Measurements from ENCODE around the gene S100A13. TPM values are rescaled to one million over a fixed set of nuclear protein-coding genes. Genes with fewer than 3 reads are reported as not detected.

The S100A13 gene
- total RNA-seq, 2 experiments from 2014 or later, result 4.8 to 10.3 TPM

DNA sequence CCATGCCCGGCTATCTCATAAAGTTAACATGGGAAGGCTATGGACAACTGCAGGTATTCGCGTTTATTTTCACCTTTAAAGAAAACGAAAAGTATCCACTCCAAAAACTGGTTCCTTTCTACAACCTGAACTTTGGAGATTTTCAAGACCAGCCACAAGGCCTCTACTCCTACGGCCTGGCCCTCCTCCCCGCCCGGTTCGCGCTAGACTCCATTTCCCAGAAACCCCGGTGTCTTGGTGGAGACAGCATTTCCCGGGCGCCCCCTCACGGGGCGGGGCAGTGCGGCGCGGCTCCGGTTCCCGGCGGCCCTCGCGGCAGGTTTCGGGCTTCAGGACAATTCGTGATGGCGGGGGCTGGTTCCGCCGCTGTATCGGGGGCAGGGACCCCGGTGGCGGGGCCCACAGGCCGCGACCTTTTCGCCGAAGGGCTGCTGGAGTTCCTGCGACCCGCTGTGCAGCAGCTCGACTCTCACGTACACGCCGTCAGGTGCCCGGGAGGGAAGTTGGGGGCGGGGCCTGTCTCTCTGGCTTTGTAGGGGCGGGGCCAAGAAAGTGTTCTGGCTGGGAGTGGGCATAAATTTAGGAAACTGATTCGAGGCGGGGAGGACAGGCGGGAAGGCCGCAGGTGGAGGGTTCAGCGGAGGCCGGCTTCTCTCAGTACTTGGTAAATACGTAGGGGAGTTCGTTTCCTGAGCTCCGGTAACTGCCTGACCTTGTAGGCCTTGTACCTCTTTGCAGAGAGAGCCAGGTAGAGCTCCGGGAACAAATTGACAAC, 31.3 kb upstream of the S100A13 start, which contains the start of gene SNAPIN:
TSS of gene SNAPIN (plus strand) at position 304 of the 775 bp plus-strand sequence. CDS start at position 345, 41 bp downstream.
- H3K4me3 ChIP-seq (ENCODE audit: low read depth, low read length, poor library complexity, severe bottlenecking), result peak within 1 kb of the TSS; percentile 96
- no peaks in the 10 kb centered on the region for H3K9me2 ChIP-seq (ENCODE audit: insufficient read depth, low read length)

DNA sequence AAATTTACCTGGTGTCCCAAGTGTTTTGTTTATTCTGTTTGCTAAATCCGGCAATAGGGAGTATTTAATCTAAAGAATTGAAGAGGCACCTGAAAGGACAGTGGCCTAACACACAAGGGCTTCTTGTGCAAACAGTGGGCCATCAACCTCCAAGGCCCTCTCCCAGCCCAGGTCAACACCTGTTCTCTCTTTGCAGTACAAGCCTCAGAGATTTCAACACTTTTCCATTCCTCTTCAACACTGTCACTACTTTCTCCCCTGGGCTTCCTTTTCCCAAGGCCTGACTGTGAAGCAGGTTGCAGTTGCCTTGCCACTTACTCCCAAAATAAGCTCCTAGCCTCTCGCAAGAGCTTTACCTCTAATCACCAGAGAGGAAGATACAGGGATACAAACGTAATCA, 28.0 kb upstream of the S100A13 start:
- H3K4me3 ChIP-seq (ENCODE audit: low read depth, low read length, poor library complexity, severe bottlenecking), result no peak overlapping the region
- intact Hi-C loops (cut with micrococcal nuclease; ENCODE audit: unreplicated experiment), result loop anchor here (5.0 kb wide), 1 partner anchor 83 kb away; no protein-coding TSS in a partner anchor
- peaks cover 5% of the 10 kb centered on the region; the same call in 1 of the 2 replicates for H3K36me3 ChIP-seq (ENCODE audit: insufficient read depth, low read length)
- peaks cover 18% of the 10 kb centered on the region for H3K4me1 ChIP-seq (ENCODE audit: insufficient read depth, low read length, poor library complexity, severe bottlenecking)
- TF ChIP-seq, protein P1, sequence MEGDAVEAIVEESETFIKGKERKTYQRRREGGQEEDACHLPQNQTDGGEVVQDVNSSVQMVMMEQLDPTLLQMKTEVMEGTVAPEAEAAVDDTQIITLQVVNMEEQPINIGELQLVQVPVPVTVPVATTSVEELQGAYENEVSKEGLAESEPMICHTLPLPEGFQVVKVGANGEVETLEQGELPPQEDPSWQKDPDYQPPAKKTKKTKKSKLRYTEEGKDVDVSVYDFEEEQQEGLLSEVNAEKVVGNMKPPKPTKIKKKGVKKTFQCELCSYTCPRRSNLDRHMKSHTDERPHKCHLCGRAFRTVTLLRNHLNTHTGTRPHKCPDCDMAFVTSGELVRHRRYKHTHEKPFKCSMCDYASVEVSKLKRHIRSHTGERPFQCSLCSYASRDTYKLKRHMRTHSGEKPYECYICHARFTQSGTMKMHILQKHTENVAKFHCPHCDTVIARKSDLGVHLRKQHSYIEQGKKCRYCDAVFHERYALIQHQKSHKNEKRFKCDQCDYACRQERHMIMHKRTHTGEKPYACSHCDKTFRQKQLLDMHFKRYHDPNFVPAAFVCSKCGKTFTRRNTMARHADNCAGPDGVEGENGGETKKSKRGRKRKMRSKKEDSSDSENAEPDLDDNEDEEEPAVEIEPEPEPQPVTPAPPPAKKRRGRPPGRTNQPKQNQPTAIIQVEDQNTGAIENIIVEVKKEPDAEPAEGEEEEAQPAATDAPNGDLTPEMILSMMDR (conservative IDR thresholded peaks at IDR 0.05; ENCODE audit: low read length), result no peak
- TF ChIP-seq EZH2phosphoT487 (IDR thresholded peaks at IDR 0.05; ENCODE audit: borderline replicate concordance, low read depth, low read length), result no peak
- ChIA-PET POLR2A (no interaction called here), CTCF (ENCODE audit: unreplicated experiment) (no interaction called here)
- BruUV-seq (replicated peaks), result no TSS peak
- H3K79me2 ChIP-seq (ENCODE audit: insufficient read depth, low read depth, low read length), result peaks cover 12% of the 10 kb centered on the region
- H2AFZ ChIP-seq (ENCODE audit: low read length), result no peak overlapping the region
- H3K4me2 ChIP-seq (ENCODE audit: low read length), result no peak overlapping the region
- peaks cover 6% of the 10 kb centered on the region; the same call in 1 of the 2 replicates for H4K20me1 ChIP-seq (ENCODE audit: insufficient read depth, low read length)
- H3K27ac ChIP-seq (ENCODE audit: low read depth, low read length, poor library complexity, severe bottlenecking), result no peak overlapping the region
- DNase-seq (ENCODE audit: low spot score), result no peak
- H3K9me3 ChIP-seq (ENCODE audit: low read length), result no peaks in the 10 kb centered on the region
- no peaks in the 10 kb centered on the region for H3K9me2 ChIP-seq (ENCODE audit: insufficient read depth, low read length)

More for the DNA sequence above, 31.3 kb upstream of the S100A13 start, which contains the start of gene SNAPIN:
- H3K36me3 ChIP-seq (ENCODE audit: insufficient read depth, low read length), result peaks cover 37% of the 10 kb centered on the region
- intact Hi-C loops (cut with micrococcal nuclease; ENCODE audit: unreplicated experiment), result loop anchor here (2.0 to 5.0 kb wide), 3 partner anchors 24 to 86 kb away; partner anchors contain the start of gene CHTOP
- H4K20me1 ChIP-seq (ENCODE audit: insufficient read depth, low read length), result peaks cover 6% of the 10 kb centered on the region; the same call in 1 of the 2 replicates
- H2AFZ ChIP-seq (ENCODE audit: low read length), result peak within 1 kb of the TSS; percentile 77
- TF ChIP-seq EZH2phosphoT487 (IDR thresholded peaks at IDR 0.05; ENCODE audit: borderline replicate concordance, low read depth, low read length), result no peak
- TF ChIP-seq, protein P1 (conservative IDR thresholded peaks at IDR 0.05; ENCODE audit: low read length), result 0 out of 2 replicates have a peak, but pooled peaks have one; percentile 24
- H3K79me2 ChIP-seq (ENCODE audit: insufficient read depth, low read depth, low read length), result peaks cover 12% of the 10 kb centered on the region
- peak within 1 kb of the TSS; percentile 68 for H3K27ac ChIP-seq (ENCODE audit: low read depth, low read length, poor library complexity, severe bottlenecking)
- peak within 1 kb of the TSS; percentile 94 for H3K4me2 ChIP-seq (ENCODE audit: low read length)
- peak; percentile 91 for DNase-seq (ENCODE audit: low spot score)
- ChIA-PET CTCF (ENCODE audit: unreplicated experiment) (interaction anchor here (0.5 to 0.6 kb wide), 2 partner anchors 24 to 60 kb away, joined by 3 read pairs; partner anchors contain the start of gene CHTOP), POLR2A (interaction anchor here (0.7 to 1.3 kb wide), 6 partner anchors 8 to 25 kb away, joined by 3 to 5 read pairs (median 4); partner anchors contain the start of gene CHTOP)
- H3K4me1 ChIP-seq (ENCODE audit: insufficient read depth, low read length, poor library complexity, severe bottlenecking), result peaks cover 18% of the 10 kb centered on the region
- no TSS peak for BruUV-seq (replicated peaks)
- H3K9me3 ChIP-seq (ENCODE audit: low read length), result no peaks in the 10 kb centered on the region

Data from OCI-LY7 (cell line).